ENCODE results near the gene PAX5. TPM values are rescaled to one million over a fixed set of nuclear protein-coding genes. Genes with fewer than 3 reads are reported as not detected.

The PAX5 gene
- total and polyA plus RNA-seq, 9 donors: 0.02 to 0.28 (median 0.05) TPM; not detected in 6

DNA sequence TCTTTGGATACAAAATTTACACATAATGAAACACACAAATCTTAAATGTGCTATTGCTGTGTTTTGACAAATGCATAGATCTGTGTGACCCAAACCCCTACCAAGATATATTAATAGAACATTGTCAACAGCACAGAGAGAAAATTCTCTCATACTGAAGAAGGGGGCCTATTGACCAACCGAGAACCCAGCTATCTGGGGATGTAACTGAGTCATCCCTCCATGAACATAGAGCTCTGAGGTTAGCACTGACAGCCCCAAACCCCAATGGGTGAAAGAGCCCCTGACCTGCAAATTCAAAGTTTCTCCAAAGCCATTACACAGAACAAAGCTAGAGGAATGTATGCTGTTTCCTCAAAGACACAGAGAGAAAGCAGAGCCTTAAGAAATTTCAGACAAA is 180.8 kb downstream of the PAX5 start:
- no peak for DNase-seq
- Histone ChIP-seq H3K9me3 (no peaks in the 10 kb centered on the region), H3K36me3 (no peaks in the 10 kb centered on the region), H3K27me3 (no peaks in the 10 kb centered on the region), H3K4me1 (ENCODE audit: insufficient read depth) (no peaks in the 10 kb centered on the region), H3K27ac (no peak overlapping the region), H3K4me3 (no peak overlapping the region)
- WGBS, 3 donors: 81 to 90% (median 83%) methylated on average over 1 of the region's 1 CpG
- TF ChIP-seq CTCF (IDR thresholded peaks at IDR 0.05) (no peak), EP300 (IDR thresholded peaks at IDR 0.05) (no peak), POLR2A (IDR thresholded peaks at IDR 0.05) (no peak)
- intact Hi-C loops (cut with DNase I): no loop called here

DNA sequence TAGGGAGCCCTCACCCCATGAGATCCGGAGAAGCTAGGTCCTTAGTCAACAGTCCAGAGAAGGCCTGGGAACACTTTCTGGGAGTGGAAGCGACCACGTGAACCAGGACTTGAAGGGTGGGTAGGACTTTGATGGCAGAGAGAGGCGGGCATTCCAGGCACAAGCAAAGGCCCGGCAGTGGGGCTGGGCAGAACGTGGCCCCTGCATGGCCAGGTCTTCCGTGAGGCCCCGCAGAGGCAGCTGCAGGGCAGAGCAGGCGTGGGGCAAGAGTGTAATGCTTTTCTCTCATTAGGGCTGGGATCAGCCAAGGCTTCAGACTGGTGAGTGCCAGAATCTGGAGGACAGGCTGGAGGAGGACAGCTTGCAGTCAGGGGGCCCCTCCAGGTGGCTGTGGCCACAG is 184.1 kb downstream of the PAX5 start:
- no peaks in the 10 kb centered on the region for H3K9me3 ChIP-seq
- no peaks in the 10 kb centered on the region for H3K27me3 ChIP-seq
- H3K36me3 ChIP-seq: no peaks in the 10 kb centered on the region
- no peak overlapping the region for H3K4me3 ChIP-seq
- 83 to 88% (median 86%) methylated on average over 9 of the region's 9 CpGs for WGBS, 3 donors
- intact Hi-C loops (cut with DNase I): loop anchor here in 1 of 4 donors (10.0 kb wide), 1 partner anchor 55 kb away; no protein-coding TSS in a partner anchor
- no peak for DNase-seq
- H3K27ac ChIP-seq: no peak overlapping the region
- TF ChIP-seq POLR2A (IDR thresholded peaks at IDR 0.05) (no peak), EP300 (IDR thresholded peaks at IDR 0.05) (no peak), CTCF (IDR thresholded peaks at IDR 0.05) (no peak)
- no peaks in the 10 kb centered on the region for H3K4me1 ChIP-seq (ENCODE audit: insufficient read depth)

- WGBS, 3 donors: 77 to 86% (median 86%) methylated on average over 5 of the region's 5 CpGs
- no peaks in the 10 kb centered on the region for H3K27me3 ChIP-seq
- H3K4me1 ChIP-seq (ENCODE audit: insufficient read depth): no peaks in the 10 kb centered on the region
- H3K27ac ChIP-seq: no peak overlapping the region
- TF ChIP-seq POLR2A (IDR thresholded peaks at IDR 0.05) (no peak), EP300 (IDR thresholded peaks at IDR 0.05) (no peak), CTCF (IDR thresholded peaks at IDR 0.05) (no peak)
- H3K4me3 ChIP-seq: no peak overlapping the region
- no peak for DNase-seq
- no peaks in the 10 kb centered on the region for H3K36me3 ChIP-seq
- intact Hi-C loops (cut with DNase I): loop anchor here in 1 of 4 donors (10.0 kb wide), 1 partner anchor 54 kb away; no protein-coding TSS in a partner anchor
- no peaks in the 10 kb centered on the region for H3K9me3 ChIP-seq
These were observed 185.1 kb downstream of the PAX5 start for GRCh38 chr9:36848946-36849345.

DNA sequence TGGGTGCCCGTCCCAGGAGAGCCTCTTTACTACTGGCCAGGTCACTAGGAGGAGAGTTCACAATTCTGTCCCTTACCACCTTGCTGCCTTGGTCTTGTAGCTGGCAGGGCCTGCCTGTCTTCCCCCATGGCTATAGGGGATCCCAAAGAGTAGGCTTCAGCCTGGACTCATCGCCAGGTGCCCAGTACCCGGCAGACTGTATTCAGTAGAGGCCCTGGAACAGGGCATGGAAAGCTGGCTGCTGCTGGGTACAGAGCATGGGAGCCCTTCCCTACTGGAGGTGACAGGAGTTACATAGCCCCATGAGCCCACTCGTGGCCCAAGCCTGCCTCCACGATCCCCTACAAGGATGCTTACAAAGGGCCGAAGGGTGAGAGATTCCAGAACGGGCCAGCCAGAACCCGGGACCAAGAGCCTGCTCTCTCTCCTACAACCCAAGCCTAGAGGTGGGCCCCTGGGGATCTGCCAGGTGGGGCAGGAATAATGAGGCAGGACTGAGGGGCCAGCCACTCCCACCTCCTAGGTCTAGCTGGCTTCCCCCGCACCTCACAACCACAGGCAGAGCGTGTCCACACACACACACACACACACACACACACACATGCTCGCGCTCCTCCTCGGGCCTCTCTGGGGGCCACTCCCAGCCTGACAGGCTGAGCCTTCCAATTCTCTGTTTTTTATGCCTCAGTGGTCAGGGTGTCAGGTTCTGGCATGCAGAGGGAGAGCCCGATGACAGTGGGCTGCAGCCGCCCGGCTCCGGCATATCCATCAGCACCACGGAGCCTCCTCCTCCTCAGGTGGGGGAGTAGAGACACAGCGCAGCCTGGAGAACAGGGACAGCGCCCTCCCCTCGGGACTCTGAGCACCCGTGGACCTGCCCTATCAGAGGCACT is 186.0 kb downstream of the PAX5 start:
- no peak for DNase-seq
- no peaks in the 10 kb centered on the region for H3K9me3 ChIP-seq
- WGBS, 3 donors: 17 to 18% (median 18%) methylated on average over 21 to 22 of the region's 22 CpGs
- no peaks in the 10 kb centered on the region for H3K4me1 ChIP-seq (ENCODE audit: insufficient read depth)
- TF ChIP-seq EP300 (IDR thresholded peaks at IDR 0.05): no peak
- no peak for TF ChIP-seq CTCF (IDR thresholded peaks at IDR 0.05)
- TF ChIP-seq POLR2A (IDR thresholded peaks at IDR 0.05): no peak
- intact Hi-C loops (cut with DNase I): loop anchor here in 1 of 4 donors (10.0 kb wide), 1 partner anchor 53 kb away; no protein-coding TSS in a partner anchor
- no peak overlapping the region for H3K4me3 ChIP-seq
- no peaks in the 10 kb centered on the region for H3K36me3 ChIP-seq
- H3K27ac ChIP-seq: no peak overlapping the region
- H3K27me3 ChIP-seq: no peaks in the 10 kb centered on the region

All from ovary (tissue), 9 donors.